ENCODE data around the gene KDSR. TPM values are rescaled to one million over a fixed set of nuclear protein-coding genes. Genes with fewer than 3 reads are reported as not detected.

Gene KDSR
- total and polyA plus RNA-seq, 4 experiments from 2014 or later = 59.4 to 134 (median 84.7) TPM

GRCh38 chr18:63307551-63308200, 59.3 kb downstream of the KDSR start:
- intact Hi-C loops (cut with micrococcal nuclease) = no loop called here
- Histone ChIP-seq H3K27ac (ENCODE audit: low read depth, low read length) (no peak overlapping the region), H3K4me1 (ENCODE audit: insufficient read depth, low read length) (peaks cover 94% of the 10 kb centered on the region), H3K27me3 (ENCODE audit: insufficient read depth, low read length) (no peaks in the 10 kb centered on the region), H3K9me3 (ENCODE audit: control insufficient read depth in 1 of 2, low read length in 2 of 2) (no peaks in the 10 kb centered on the region), H3K4me3 (ENCODE audit: low read length in 2 of 2) (no peak overlapping the region), H3K36me3 (ENCODE audit: insufficient read depth, low read length) (no peaks in the 10 kb centered on the region)
- Mint-ChIP-seq H3K9me3 (no peaks in the 10 kb centered on the region), H3K4me3 (peak overlapping the region in 4 of 8 donors; percentile 1 to 67 (median 29)), H3K27me3 (no peaks in the 10 kb centered on the region), H3K36me3 (peaks cover 3 to 38% of the 10 kb centered on the region in 2 donors), H3K27ac (peak overlapping the region; percentile 18 to 88 (median 71)), H3K4me1 (peaks cover 60 to 93% (median 77%) of the 10 kb centered on the region in 4 donors)
- no peak for DNase-seq
- CTCF ChIA-PET (ENCODE audit: partially characterized antibody) = interaction anchor here (0.7 to 4.6 kb wide), 7 partner anchors 9 to 175 kb away, joined by 3 to 42 read pairs (median 5); partner anchors contain the start of gene BCL2
- POLR2A ChIA-PET (ENCODE audit: partially characterized antibody) = interaction anchor here (0.8 to 11.8 kb wide), 8 partner anchors 9 to 153 kb away, joined by 4 to 137 read pairs (median 8); partner anchors contain the start of gene BCL2

- peaks cover 60 to 93% (median 79%) of the 10 kb centered on the region in 4 donors for H3K4me1 Mint-ChIP-seq
- Histone ChIP-seq H3K36me3 (ENCODE audit: insufficient read depth, low read length) (no peaks in the 10 kb centered on the region), H3K9me3 (ENCODE audit: control insufficient read depth in 1 of 2, low read length in 2 of 2) (no peaks in the 10 kb centered on the region), H3K4me1 (ENCODE audit: insufficient read depth, low read length) (peaks cover 94% of the 10 kb centered on the region), H3K27me3 (ENCODE audit: insufficient read depth, low read length) (no peaks in the 10 kb centered on the region), H3K4me3 (ENCODE audit: low read length in 2 of 2) (no peak overlapping the region), H3K27ac (ENCODE audit: low read depth, low read length) (no peak overlapping the region)
- no peak for DNase-seq
- peak overlapping the region in 5 of 7 donors; percentile 18 to 82 (median 71) for H3K27ac Mint-ChIP-seq
- H3K36me3 Mint-ChIP-seq = peaks cover under 1 to 41% of the 10 kb centered on the region in 2 donors
- POLR2A ChIA-PET (ENCODE audit: partially characterized antibody) = interaction anchor here (0.8 to 11.8 kb wide), 10 partner anchors 8 to 152 kb away, joined by 3 to 137 read pairs (median 6); partner anchors contain the start of gene BCL2
- CTCF ChIA-PET (ENCODE audit: partially characterized antibody) = interaction anchor here (0.7 to 4.6 kb wide), 8 partner anchors 8 to 175 kb away, joined by 3 to 42 read pairs (median 5); partner anchors contain the start of gene BCL2
- H3K4me3 Mint-ChIP-seq = peak overlapping the region in 1 of 8 donors; percentile 50
- intact Hi-C loops (cut with micrococcal nuclease) = no loop called here
- H3K9me3 Mint-ChIP-seq = no peaks in the 10 kb centered on the region
- H3K27me3 Mint-ChIP-seq = no peaks in the 10 kb centered on the region
Observed at GRCh38 chr18:63306819-63307550, 60.0 kb downstream of the KDSR start.

DNA sequence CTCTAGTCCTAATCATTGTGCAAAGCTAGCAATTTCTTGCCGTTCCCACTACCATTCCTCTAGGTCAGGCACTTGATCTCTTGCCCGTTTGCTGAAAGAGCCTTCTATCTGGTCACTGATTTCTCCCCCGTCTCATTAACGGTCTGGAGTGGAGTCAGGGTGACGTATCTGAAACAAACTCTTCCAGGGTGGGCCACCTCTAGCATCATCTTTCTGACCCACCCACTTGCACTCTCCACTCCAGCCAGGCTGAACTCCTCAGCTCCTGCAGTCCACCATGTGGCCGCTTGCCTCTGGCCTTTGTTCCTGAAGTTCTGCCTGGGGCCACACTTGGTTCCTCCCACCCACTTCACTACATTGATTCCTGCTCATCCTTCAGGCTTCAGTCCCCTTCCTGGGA, 60.8 kb downstream of the KDSR start:
- Histone ChIP-seq H3K36me3 (ENCODE audit: insufficient read depth, low read length) (no peaks in the 10 kb centered on the region), H3K4me1 (ENCODE audit: insufficient read depth, low read length) (peaks cover 94% of the 10 kb centered on the region), H3K27me3 (ENCODE audit: insufficient read depth, low read length) (no peaks in the 10 kb centered on the region), H3K4me3 (ENCODE audit: low read length in 2 of 2) (no peak overlapping the region), H3K27ac (ENCODE audit: low read depth, low read length) (no peak overlapping the region), H3K9me3 (ENCODE audit: control insufficient read depth in 1 of 2, low read length in 2 of 2) (no peaks in the 10 kb centered on the region)
- H3K27me3 Mint-ChIP-seq = no peaks in the 10 kb centered on the region
- DNase-seq = no peak
- H3K27ac Mint-ChIP-seq = peak overlapping the region; percentile 20 to 71 (median 53)
- no peaks in the 10 kb centered on the region for H3K9me3 Mint-ChIP-seq
- H3K4me1 Mint-ChIP-seq = peaks cover 60 to 93% (median 78%) of the 10 kb centered on the region in 4 donors
- CTCF ChIA-PET (ENCODE audit: partially characterized antibody) = interaction anchor here (1.4 to 4.6 kb wide), 4 partner anchors 9 to 153 kb away, joined by 4 to 42 read pairs (median 6); partner anchors contain the start of gene BCL2
- H3K4me3 Mint-ChIP-seq = peak overlapping the region in 5 of 8 donors; percentile 2 to 51 (median 44)
- H3K36me3 Mint-ChIP-seq = peaks cover 6 to 43% of the 10 kb centered on the region in 2 donors
- POLR2A ChIA-PET (ENCODE audit: partially characterized antibody) = interaction anchor here (1.1 to 11.8 kb wide), 8 partner anchors 7 to 152 kb away, joined by 3 to 137 read pairs (median 8); partner anchors contain the start of gene BCL2
- intact Hi-C loops (cut with micrococcal nuclease) = no loop called here

- Histone ChIP-seq H3K9me3 (ENCODE audit: control insufficient read depth in 1 of 2, low read length in 2 of 2) (no peaks in the 10 kb centered on the region), H3K27ac (ENCODE audit: low read depth, low read length) (peak overlapping the region; percentile 31), H3K36me3 (ENCODE audit: insufficient read depth, low read length) (no peaks in the 10 kb centered on the region), H3K27me3 (ENCODE audit: insufficient read depth, low read length) (no peaks in the 10 kb centered on the region), H3K4me1 (ENCODE audit: insufficient read depth, low read length) (peaks cover 98% of the 10 kb centered on the region), H3K4me3 (ENCODE audit: low read length in 2 of 2) (no peak overlapping the region)
- Mint-ChIP-seq H3K27ac (peak overlapping the region; percentile 17 to 96 (median 55)), H3K27me3 (no peaks in the 10 kb centered on the region), H3K36me3 (peaks cover 27 to 65% of the 10 kb centered on the region in 2 donors), H3K9me3 (no peaks in the 10 kb centered on the region), H3K4me3 (peak overlapping the region in 7 of 8 donors; percentile 10 to 79 (median 50)), H3K4me1 (peaks cover 66 to 95% (median 83%) of the 10 kb centered on the region in 4 donors)
- CTCF ChIA-PET (ENCODE audit: partially characterized antibody) = interaction anchor here (2.5 kb wide), 1 partner anchor 11 kb away, joined by 16 read pairs; no protein-coding TSS in a partner anchor
- POLR2A ChIA-PET (ENCODE audit: partially characterized antibody) = interaction anchor here (1.5 to 11.8 kb wide), 4 partner anchors 9 to 147 kb away, joined by 8 to 137 read pairs (median 88); partner anchors contain the start of gene BCL2
- no peak for DNase-seq
- intact Hi-C loops (cut with micrococcal nuclease) = loop anchor here (1.0 kb wide), 1 partner anchor 9 kb away; no protein-coding TSS in a partner anchor
Observed at GRCh38 chr18:63303547-63303946, 63.5 kb downstream of the KDSR start.

DNA sequence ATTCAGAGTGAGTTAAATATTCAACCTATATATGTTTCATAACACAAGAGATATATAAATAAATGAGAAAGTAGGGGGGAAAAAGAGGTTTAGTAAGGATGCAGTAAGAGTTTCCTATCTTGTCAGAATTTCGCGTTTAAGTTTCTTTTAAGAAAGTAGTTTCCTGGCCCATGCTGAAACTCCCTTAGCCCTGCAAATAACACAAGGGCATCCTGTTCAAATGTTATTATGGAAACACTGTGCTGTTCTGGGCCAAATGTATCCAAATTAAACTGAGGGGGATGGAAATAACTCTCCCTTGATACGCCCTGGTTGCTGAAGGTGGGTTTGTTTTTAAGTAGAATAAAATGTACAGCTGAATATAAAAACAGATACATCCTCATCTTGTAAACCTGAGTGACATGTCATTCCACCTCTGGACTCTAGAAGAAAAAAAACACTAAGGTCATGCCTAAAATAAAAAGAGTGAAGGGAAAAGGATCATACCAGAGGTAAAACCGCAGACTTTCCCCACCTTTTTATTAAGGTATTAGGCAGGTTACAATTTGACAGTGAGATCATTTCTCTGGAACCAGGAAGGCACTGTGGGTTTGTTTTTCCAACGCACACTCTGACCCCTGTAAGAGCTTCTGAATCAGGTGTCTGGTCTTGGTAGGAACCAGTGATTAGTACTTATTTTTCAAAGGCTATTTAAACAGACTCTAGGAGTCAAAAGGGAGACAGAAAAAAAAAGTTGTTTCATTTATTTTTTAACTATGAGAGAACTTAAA, 64.2 kb downstream of the KDSR start:
- Mint-ChIP-seq H3K27ac (peak overlapping the region; percentile 29 to 96 (median 87)), H3K36me3 (peaks cover 27 to 61% of the 10 kb centered on the region in 2 donors), H3K27me3 (no peaks in the 10 kb centered on the region), H3K4me1 (peaks cover 67 to 95% (median 83%) of the 10 kb centered on the region in 4 donors), H3K4me3 (peak overlapping the region; percentile 7 to 87 (median 62)), H3K9me3 (no peaks in the 10 kb centered on the region)
- H3K27ac ChIP-seq (ENCODE audit: low read depth, low read length) = peak overlapping the region; percentile 31
- H3K9me3 ChIP-seq (ENCODE audit: control insufficient read depth in 1 of 2, low read length in 2 of 2) = no peaks in the 10 kb centered on the region
- no peak overlapping the region for H3K4me3 ChIP-seq (ENCODE audit: low read length in 2 of 2)
- peaks cover 98% of the 10 kb centered on the region for H3K4me1 ChIP-seq (ENCODE audit: insufficient read depth, low read length)
- no peaks in the 10 kb centered on the region for H3K27me3 ChIP-seq (ENCODE audit: insufficient read depth, low read length)
- DNase-seq = no peak
- ChIA-PET CTCF (ENCODE audit: partially characterized antibody) (interaction anchor here (1.4 to 5.2 kb wide), 6 partner anchors 8 to 286 kb away, joined by 3 to 57 read pairs (median 8); partner anchors contain the start of gene BCL2), POLR2A (ENCODE audit: partially characterized antibody) (interaction anchor here (1.0 to 11.8 kb wide), 8 partner anchors 10 to 149 kb away, joined by 4 to 137 read pairs (median 10); partner anchors contain the start of gene BCL2)
- no peaks in the 10 kb centered on the region for H3K36me3 ChIP-seq (ENCODE audit: insufficient read depth, low read length)
- intact Hi-C loops (cut with micrococcal nuclease) = loop anchor here (1.0 kb wide), 1 partner anchor 9 kb away; no protein-coding TSS in a partner anchor

DNA sequence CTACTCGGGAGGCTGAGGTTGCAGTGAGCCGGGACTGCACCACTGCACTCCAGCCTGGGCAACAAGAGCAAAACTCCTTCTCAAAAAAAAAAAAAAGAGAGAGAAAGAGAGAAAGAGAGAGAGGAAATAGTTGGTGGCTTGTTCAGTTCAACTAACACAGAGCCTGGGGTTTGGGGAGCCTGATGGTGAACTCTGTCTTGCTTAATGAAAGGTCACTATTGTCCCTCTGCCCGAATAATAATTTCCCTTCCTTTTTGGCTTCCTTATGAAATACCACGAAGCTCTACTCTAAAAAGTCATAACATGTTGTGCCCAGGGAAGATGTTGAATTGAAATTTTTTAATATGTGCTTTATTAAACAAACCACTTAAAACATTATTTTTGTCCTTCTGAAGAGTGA, 64.8 kb downstream of the KDSR start:
- intact Hi-C loops (cut with micrococcal nuclease) = no loop called here
- no peak for DNase-seq
- Histone ChIP-seq H3K27me3 (ENCODE audit: insufficient read depth, low read length) (no peaks in the 10 kb centered on the region), H3K4me3 (ENCODE audit: low read length in 2 of 2) (no peak overlapping the region), H3K27ac (ENCODE audit: low read depth, low read length) (peak overlapping the region; percentile 31), H3K4me1 (ENCODE audit: insufficient read depth, low read length) (peaks cover 98% of the 10 kb centered on the region), H3K36me3 (ENCODE audit: insufficient read depth, low read length) (no peaks in the 10 kb centered on the region), H3K9me3 (ENCODE audit: control insufficient read depth in 1 of 2, low read length in 2 of 2) (no peaks in the 10 kb centered on the region)
- Mint-ChIP-seq H3K4me1 (peaks cover 66 to 93% (median 79%) of the 10 kb centered on the region in 4 donors), H3K27ac (peak overlapping the region; percentile 29 to 96 (median 87)), H3K9me3 (no peaks in the 10 kb centered on the region), H3K4me3 (peak overlapping the region in 7 of 8 donors; percentile 43 to 87 (median 63)), H3K27me3 (no peaks in the 10 kb centered on the region), H3K36me3 (peaks cover 27 to 59% of the 10 kb centered on the region in 2 donors)
- POLR2A ChIA-PET (ENCODE audit: partially characterized antibody) = interaction anchor here (0.7 to 11.8 kb wide), 9 partner anchors 11 to 148 kb away, joined by 3 to 137 read pairs (median 8); partner anchors contain the start of gene BCL2
- CTCF ChIA-PET (ENCODE audit: partially characterized antibody) = interaction anchor here (1.1 to 5.2 kb wide), 8 partner anchors 9 to 286 kb away, joined by 3 to 57 read pairs (median 5); partner anchors contain the start of gene BCL2

Data from CD4-positive, alpha-beta memory T cell (primary cell).